GM19025 (cell line): ENCODE results near the gene SH3BP4.

Source experiments
- ATAC-seq: cut with Tn5 transposase; IDR thresholded peaks from one replicate; pipeline ENCODE4 v1.9.1; 2021; ENCODE audit warnings: mild to moderate bottlenecking, low read depth, moderate library complexity; ENCODE audit not compliant: unreplicated experiment

The SH3BP4 gene

GRCh38 chr2:234996069-234996940 lies 44.5 kb downstream of the SH3BP4 start:
- no peak for ATAC-seq

- ATAC-seq: no peak
Measured at GRCh38 chr2:234996941-234997270, 45.1 kb downstream of the SH3BP4 start.

- ATAC-seq: no peak
Measured at GRCh38 chr2:234997389-234997788, 45.6 kb downstream of the SH3BP4 start.

DNA sequence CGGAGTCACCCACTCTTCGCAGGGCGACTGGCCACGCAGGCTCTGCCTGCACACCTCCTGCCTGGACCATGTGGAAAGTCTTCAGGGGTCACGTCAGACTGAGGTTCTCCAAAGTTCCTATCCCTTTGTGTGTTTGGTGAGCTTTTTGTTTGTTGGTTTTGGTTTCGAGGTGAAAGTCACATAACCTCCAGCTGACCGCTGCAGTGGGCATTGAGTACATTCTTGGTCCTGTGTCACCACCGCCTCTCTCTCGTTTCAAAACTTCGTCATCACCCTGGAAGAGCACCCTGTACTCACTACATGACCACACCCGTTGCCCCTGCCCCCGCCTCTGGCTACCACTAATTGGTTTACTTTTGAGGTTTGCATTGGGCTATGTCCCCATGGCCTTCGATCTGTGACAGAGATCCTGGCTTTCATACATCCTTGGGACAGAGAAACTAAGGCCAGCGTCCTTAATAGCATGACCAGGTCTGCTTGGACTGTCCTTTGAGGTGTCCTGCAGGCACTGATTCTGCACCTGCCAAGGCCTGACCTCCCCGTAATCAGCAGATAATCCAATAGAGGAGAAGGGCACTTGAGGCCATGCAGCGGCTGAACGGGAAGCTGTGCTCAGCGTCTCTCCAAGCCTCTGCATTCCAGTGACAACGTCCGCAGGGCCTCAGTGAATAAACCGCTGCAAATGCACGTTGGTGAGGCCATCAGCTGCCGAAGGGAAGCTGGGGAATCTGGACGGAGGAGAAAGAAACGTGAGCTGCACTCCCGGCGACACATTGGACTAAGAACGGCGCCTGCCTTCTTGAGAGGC lies 46.8 kb downstream of the SH3BP4 start:
- ATAC-seq: no peak

DNA sequence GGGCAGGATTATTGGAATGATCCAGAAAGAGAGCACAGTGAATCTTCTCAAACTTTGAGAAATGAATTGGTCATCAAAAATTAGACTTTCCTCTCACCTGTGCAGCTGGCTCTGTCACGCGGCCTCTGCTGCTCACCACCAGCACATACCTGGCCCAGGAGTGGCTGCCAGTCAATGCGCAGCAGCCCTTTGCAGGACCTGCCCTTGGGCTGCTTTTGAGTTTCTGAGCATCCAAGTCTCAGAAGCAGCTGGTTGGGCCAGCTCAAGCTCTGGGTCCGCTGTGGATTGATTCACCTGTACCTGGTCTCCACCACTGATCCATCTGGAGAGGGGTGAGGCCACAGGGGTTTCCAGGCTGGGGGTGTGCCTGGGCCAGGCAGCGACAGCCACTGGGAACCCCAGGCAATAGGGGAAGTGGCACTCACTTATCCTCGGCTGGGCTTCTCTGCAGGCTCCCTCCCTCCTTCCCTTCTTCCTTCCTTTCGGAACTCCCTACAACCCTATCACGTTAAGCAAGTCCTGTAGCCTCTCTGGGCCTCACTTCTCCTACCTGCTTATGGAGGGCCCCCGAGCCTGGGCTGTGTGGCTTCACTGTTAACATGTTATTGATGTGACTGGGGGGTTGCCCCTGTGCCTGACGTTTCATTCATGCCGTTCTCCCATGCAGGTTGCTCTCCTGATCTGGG lies 48.1 kb downstream of the SH3BP4 start:
- no peak for ATAC-seq

DNA sequence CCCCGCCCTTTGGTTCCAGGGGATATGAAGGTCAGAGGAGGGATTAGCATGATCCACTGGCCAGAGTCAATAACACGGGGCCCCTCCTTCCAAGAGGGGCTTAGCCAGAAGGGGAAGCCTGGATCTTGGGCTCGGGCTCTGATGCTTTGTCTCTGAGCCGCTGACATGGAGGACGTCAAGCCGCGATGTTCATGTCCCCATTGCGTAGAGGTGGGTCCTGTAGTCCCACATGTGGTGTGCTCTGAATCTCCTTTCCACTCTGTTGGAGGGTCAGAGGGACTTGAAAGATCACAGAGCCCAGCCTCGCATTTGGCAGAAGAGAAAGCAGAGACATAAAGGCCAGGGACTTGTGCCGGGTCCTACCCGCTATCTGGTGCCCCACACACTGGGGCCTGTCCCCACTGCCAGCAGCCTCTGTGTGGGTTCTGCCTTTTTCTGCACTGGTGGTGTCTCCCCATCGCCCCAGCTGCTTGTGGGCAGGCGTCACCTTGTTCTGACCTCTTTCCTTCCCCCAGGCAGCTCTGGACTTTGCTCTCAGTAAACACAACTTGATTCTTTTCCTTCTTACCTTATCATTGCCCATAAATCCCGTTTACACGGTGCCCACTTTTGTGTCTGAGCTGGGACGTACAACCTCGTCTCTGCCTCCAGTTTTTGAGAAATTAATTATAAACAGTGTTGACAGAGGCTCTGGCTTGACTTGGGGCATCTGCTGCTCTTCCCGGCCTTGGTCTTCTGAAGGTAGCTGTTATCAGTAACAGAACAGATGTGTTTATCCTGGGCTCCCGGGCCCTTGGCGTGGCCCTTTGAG lies 48.8 kb downstream of the SH3BP4 start:
- no peak for ATAC-seq

GRCh38 chr2:235001237-235002133 lies 49.7 kb downstream of the SH3BP4 start:
- no peak for ATAC-seq

- no peak for ATAC-seq
Measured at GRCh38 chr2:235002198-235003095, 50.6 kb downstream of the SH3BP4 start.

- no peak for ATAC-seq
Measured at GRCh38 chr2:235003096-235003775, 51.4 kb downstream of the SH3BP4 start.

DNA sequence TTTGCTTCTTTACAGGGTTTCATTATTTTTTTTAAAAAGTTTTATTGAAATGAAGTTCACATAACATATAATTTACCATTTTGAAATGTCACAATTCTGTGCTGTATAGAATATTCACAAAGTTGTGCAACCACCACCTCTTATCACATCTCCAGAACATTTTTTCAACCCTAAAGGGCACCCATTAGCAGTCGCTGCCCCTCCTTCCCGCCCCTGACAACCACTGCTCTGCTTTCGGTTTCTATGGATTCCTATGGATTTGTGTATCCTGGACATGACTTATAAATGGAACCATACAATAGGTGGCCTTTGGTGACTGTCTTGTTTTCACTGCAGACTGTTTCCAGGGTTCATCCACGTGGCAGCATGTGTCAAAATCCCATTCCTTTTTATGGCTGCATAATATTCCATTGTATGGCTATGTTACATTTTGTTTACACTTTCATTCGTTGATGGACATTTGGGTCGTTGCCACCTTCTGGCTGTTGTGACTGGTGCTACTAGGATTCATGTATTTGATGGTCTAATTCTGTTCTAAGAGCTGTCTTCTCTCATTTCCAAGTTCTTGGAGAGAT lies 52.6 kb downstream of the SH3BP4 start:
- no peak for ATAC-seq

- ATAC-seq: no peak
Measured at GRCh38 chr2:235005023-235005422, 53.2 kb downstream of the SH3BP4 start.

DNA sequence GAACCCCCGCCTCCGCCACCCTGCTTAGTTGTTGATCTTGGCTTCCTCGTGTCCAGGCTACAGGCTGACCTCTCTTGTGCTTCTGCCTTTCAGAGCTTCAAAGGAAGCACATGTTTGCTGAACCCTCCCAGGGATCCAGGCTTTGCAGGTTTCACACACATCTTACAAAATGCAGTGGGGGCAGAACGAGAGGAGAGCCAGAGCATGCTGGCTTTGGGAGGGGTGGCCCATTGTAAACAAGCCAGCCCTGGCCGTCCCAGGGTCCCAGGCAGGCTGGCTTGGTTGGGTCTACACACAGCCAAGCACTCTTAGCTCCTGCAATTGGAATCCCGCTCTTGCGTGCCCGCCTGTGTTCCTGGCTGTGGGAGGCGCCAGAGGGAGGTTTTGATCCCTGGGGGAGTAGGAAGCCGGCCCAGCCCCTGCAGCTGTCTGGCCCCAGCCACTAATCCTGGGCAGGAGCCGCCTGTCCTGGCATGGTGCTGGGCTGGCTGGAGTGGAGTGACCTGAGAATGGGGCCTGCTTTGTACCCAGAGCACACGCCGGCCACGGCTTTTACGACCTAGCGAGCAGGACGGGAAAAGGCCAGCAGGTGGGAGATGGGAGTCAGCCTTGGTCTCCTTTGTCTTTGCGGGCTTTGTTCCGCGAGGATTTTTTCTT lies 53.9 kb downstream of the SH3BP4 start:
- no peak for ATAC-seq

DNA sequence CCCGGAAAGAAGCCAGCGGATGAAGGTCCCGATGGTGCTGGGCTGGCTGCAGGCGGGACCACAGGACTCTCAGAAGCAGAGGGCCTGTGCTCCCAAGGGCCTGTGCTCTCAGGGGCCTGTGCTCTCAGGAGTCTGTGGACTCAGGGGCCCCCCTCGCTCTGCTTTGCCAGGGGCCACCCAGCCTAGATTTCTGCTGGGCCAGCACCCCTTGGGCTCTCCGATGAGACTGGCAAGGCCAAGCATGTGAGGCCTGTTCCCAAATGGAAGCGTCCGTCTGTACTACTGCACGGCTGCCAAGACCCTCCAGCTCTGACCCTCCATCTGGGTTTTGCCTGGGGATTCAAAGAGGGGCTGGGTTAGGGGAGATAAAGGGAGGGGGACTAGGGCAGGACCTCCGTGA lies 54.6 kb downstream of the SH3BP4 start:
- no peak for ATAC-seq

DNA sequence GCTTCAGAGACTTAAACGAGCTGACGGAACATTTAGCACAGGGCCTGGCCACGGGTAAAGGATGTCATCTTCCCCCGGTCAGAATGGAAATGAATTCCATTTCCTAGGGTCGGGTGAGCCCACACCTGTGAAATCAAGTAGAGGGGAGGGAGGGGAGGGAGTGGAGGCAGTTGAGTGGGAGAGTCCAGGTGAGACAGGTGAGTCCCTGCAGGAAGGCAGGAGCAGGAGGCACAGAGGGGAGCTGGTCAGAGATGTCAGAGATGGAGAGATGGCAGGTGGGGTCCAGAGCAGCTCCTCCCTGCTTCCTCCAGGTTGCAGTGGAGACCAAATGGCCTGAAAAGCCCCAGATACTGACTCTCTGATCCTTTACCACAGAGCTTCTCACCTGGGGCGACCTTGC lies 55.2 kb downstream of the SH3BP4 start:
- ATAC-seq: no peak

DNA sequence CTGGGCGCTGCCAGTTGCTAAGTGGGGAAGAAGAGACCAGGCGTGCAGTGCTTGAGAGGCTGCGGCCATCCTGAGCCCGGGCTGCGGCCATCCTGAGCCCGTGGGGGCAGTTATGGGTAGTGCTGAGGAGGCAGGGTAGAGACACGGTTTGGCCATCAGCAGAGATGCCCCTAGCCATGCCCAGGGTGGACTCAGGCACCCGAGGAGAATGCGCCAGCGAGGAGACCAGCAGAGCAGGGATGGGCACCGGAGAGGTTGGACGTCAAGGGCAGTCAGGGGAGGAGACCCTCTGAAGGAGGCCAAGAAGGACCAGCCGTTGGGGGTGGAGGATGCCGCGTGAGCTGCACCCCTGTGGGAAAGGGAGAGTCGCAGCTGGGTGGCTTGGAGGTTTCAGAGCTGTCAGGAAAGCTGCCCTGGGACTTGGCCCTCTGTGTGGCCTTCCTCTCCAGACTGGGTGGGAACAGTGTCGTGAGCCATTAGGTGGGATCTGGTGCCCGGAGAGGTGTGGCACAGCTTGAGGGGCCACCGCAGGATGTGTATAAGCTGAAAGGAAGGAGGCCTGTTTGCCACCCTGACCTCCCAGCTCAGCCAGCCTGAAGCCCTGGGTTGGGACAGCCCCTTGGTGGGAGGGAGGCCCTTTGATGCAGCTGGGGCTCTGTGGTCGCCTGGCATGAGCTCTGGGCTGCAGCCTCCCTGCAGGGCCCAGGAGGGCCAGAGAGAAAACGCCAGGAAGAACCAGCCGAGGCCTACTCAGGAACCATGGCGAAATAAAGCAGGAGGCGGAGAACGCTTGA lies 56.0 kb downstream of the SH3BP4 start:
- ATAC-seq: no peak

- ATAC-seq: no peak
Measured at GRCh38 chr2:235008584-235009044, 56.8 kb downstream of the SH3BP4 start.
